HG03064 (cell line): ENCODE data around the gene HEMK1.

ENCODE experiments used
- ATAC-seq: cut with Tn5 transposase; IDR thresholded peaks from one replicate; pipeline ENCODE4 v1.9.1; 2021; ENCODE audit warnings: low read depth; ENCODE audit not compliant: unreplicated experiment

HEMK1 gene

GRCh38 chr3:50630394-50630793 is 61.1 kb downstream of the HEMK1 start:
- ATAC-seq = no peak

- no peak for ATAC-seq
These were observed 61.6 kb downstream of the HEMK1 start for GRCh38 chr3:50630877-50631276.

- ATAC-seq = no peak
These were observed 63.1 kb downstream of the HEMK1 start for GRCh38 chr3:50632450-50632849.

- no peak for ATAC-seq
These were observed 64.0 kb downstream of the HEMK1 start for GRCh38 chr3:50633230-50633790.

- ATAC-seq = no peak
These were observed 65.7 kb downstream of the HEMK1 start for GRCh38 chr3:50635066-50635465.

GRCh38 chr3:50637011-50637410 is 67.7 kb downstream of the HEMK1 start:
- ATAC-seq = no peak

- ATAC-seq = no peak
These were observed 68.6 kb downstream of the HEMK1 start for GRCh38 chr3:50637945-50638344.

GRCh38 chr3:50639055-50639494 is 69.8 kb downstream of the HEMK1 start:
- ATAC-seq = no peak

GRCh38 chr3:50642382-50642781 is 73.1 kb downstream of the HEMK1 start:
- ATAC-seq = no peak

- ATAC-seq = no peak
These were observed 75.2 kb downstream of the HEMK1 start for GRCh38 chr3:50644561-50644960.

GRCh38 chr3:50645378-50645777 is 76.1 kb downstream of the HEMK1 start:
- ATAC-seq = no peak
